ENCODE data around the gene COA7.

Gene COA7

GRCh38 chr1:52681136-52681535 lies 17.0 kb downstream of the COA7 start:
- no peaks in the 10 kb centered on the region for H3K9me2 ChIP-seq (ENCODE audit: low read depth, low read length)
- no peak overlapping the region for H3K4me3 ChIP-seq (ENCODE audit: low read depth, low read length, poor library complexity, severe bottlenecking)
- H3K36me3 ChIP-seq (ENCODE audit: insufficient read depth, low read length), result peaks cover 22% of the 10 kb centered on the region; the same call in 1 of the 2 replicates
- H3K27ac ChIP-seq (ENCODE audit: low read depth, low read length, poor library complexity, severe bottlenecking), result no peak overlapping the region
- H3K79me2 ChIP-seq (ENCODE audit: insufficient read depth, low read length), result no peaks in the 10 kb centered on the region
- no peak overlapping the region for H2AFZ ChIP-seq (ENCODE audit: low read length)
- no peaks in the 10 kb centered on the region for H3K27me3 ChIP-seq (ENCODE audit: insufficient read depth, low read length)
- H4K20me1 ChIP-seq (ENCODE audit: insufficient read depth, low read length), result no peaks in the 10 kb centered on the region
- no peak overlapping the region for H3K4me2 ChIP-seq (ENCODE audit: low read length)
- H3K4me1 ChIP-seq (ENCODE audit: insufficient read depth, low read length, severe bottlenecking), result peaks cover 3% of the 10 kb centered on the region
- no peak for TF ChIP-seq EZH2 (IDR thresholded peaks at IDR 0.05; ENCODE audit: borderline replicate concordance, low read length)
- TF ChIP-seq, protein P1, sequence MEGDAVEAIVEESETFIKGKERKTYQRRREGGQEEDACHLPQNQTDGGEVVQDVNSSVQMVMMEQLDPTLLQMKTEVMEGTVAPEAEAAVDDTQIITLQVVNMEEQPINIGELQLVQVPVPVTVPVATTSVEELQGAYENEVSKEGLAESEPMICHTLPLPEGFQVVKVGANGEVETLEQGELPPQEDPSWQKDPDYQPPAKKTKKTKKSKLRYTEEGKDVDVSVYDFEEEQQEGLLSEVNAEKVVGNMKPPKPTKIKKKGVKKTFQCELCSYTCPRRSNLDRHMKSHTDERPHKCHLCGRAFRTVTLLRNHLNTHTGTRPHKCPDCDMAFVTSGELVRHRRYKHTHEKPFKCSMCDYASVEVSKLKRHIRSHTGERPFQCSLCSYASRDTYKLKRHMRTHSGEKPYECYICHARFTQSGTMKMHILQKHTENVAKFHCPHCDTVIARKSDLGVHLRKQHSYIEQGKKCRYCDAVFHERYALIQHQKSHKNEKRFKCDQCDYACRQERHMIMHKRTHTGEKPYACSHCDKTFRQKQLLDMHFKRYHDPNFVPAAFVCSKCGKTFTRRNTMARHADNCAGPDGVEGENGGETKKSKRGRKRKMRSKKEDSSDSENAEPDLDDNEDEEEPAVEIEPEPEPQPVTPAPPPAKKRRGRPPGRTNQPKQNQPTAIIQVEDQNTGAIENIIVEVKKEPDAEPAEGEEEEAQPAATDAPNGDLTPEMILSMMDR (IDR thresholded peaks at IDR 0.05; ENCODE audit: low read length), result no peak
- no peak overlapping the region for H3K9ac ChIP-seq (ENCODE audit: low read length)
- no peaks in the 10 kb centered on the region for H3K9me3 ChIP-seq (ENCODE audit: low read length)
- H3F3A ChIP-seq (ENCODE audit: insufficient read depth, low read length), result no peaks in the 10 kb centered on the region

GRCh38 chr1:52680353-52680752 lies 17.8 kb downstream of the COA7 start:
- no peaks in the 10 kb centered on the region for H3K79me2 ChIP-seq (ENCODE audit: insufficient read depth, low read length)
- no peaks in the 10 kb centered on the region for H3K9me3 ChIP-seq (ENCODE audit: low read length)
- H3K36me3 ChIP-seq (ENCODE audit: insufficient read depth, low read length), result peaks cover 19% of the 10 kb centered on the region; the same call in 1 of the 2 replicates
- H3K27ac ChIP-seq (ENCODE audit: low read depth, low read length, poor library complexity, severe bottlenecking), result no peak overlapping the region
- H2AFZ ChIP-seq (ENCODE audit: low read length), result no peak overlapping the region
- H3K4me3 ChIP-seq (ENCODE audit: low read depth, low read length, poor library complexity, severe bottlenecking), result no peak overlapping the region
- no peaks in the 10 kb centered on the region for H3K4me1 ChIP-seq (ENCODE audit: insufficient read depth, low read length, severe bottlenecking)
- H3K4me2 ChIP-seq (ENCODE audit: low read length), result no peak overlapping the region
- no peaks in the 10 kb centered on the region for H3K9me2 ChIP-seq (ENCODE audit: low read depth, low read length)
- no peaks in the 10 kb centered on the region for H4K20me1 ChIP-seq (ENCODE audit: insufficient read depth, low read length)
- no peaks in the 10 kb centered on the region for H3K27me3 ChIP-seq (ENCODE audit: insufficient read depth, low read length)
- H3F3A ChIP-seq (ENCODE audit: insufficient read depth, low read length), result no peaks in the 10 kb centered on the region
- no peak overlapping the region for H3K9ac ChIP-seq (ENCODE audit: low read length)
- TF ChIP-seq, protein P1 (IDR thresholded peaks at IDR 0.05; ENCODE audit: low read length), result no peak
- TF ChIP-seq EZH2 (IDR thresholded peaks at IDR 0.05; ENCODE audit: borderline replicate concordance, low read length), result no peak

- H3K9me3 ChIP-seq (ENCODE audit: low read length), result no peaks in the 10 kb centered on the region
- H3K27ac ChIP-seq (ENCODE audit: low read depth, low read length, poor library complexity, severe bottlenecking), result no peak overlapping the region
These were observed 18.6 kb downstream of the COA7 start for GRCh38 chr1:52679498-52679897.

More at GRCh38 chr1:52679498-52679897, 18.6 kb downstream of the COA7 start:
- TF ChIP-seq, protein P1 (IDR thresholded peaks at IDR 0.05; ENCODE audit: low read length), result no peak
- TF ChIP-seq EZH2 (IDR thresholded peaks at IDR 0.05; ENCODE audit: borderline replicate concordance, low read length), result no peak
- H3K27me3 ChIP-seq (ENCODE audit: insufficient read depth, low read length), result no peaks in the 10 kb centered on the region
- no peaks in the 10 kb centered on the region for H3K9me2 ChIP-seq (ENCODE audit: low read depth, low read length)
- no peak overlapping the region for H3K9ac ChIP-seq (ENCODE audit: low read length)
- no peaks in the 10 kb centered on the region for H3K4me1 ChIP-seq (ENCODE audit: insufficient read depth, low read length, severe bottlenecking)
- peaks cover 10% of the 10 kb centered on the region; the same call in 1 of the 2 replicates for H3K36me3 ChIP-seq (ENCODE audit: insufficient read depth, low read length)
- no peaks in the 10 kb centered on the region for H3K79me2 ChIP-seq (ENCODE audit: insufficient read depth, low read length)
- H3F3A ChIP-seq (ENCODE audit: insufficient read depth, low read length), result no peaks in the 10 kb centered on the region
- H3K4me2 ChIP-seq (ENCODE audit: low read length), result no peak overlapping the region
- no peaks in the 10 kb centered on the region for H4K20me1 ChIP-seq (ENCODE audit: insufficient read depth, low read length)
- H2AFZ ChIP-seq (ENCODE audit: low read length), result no peak overlapping the region
- no peak overlapping the region for H3K4me3 ChIP-seq (ENCODE audit: low read depth, low read length, poor library complexity, severe bottlenecking)
